NCI-H2081 (cell line): ENCODE measurements around the gene ZNF529.
"Not testable (repeated sequence)": the region's sequence is repeated elsewhere in the genome, so short reads cannot be mapped to it uniquely, and the experiment has no call there.

Experiments used
- DNase-seq, 2 experiments: peaks; one replicate each; lab custom pipeline; 2025; lab: John Stamatoyannopoulos, UW

Gene ZNF529

GRCh38 chr19:36573020-36573894 is at the start of gene ZNF529:
TSS of gene ZNF529 (minus strand) at chr19:36573292. CDS start at chr19:36572346, 946 bp downstream.
- peak; percentile 63 to 88 for DNase-seq

GRCh38 chr19:36605877-36606478 is 32.9 kb upstream of the ZNF529 start:
- no peak for DNase-seq

- peak; percentile 56 to 70 for DNase-seq
These were observed 32.2 kb upstream of the ZNF529 start, which contains the start of gene ZNF382 for GRCh38 chr19:36605101-36605876. TSS of gene ZNF382 (plus strand) at chr19:36605313. CDS start at chr19:36609915, 4,602 bp downstream.

GRCh38 chr19:36604656-36605100 is 31.6 kb upstream of the ZNF529 start:
- DNase-seq = peak; percentile 34 to 57

- DNase-seq = not testable (repeated sequence)
These were observed 29.6 kb upstream of the ZNF529 start for GRCh38 chr19:36602681-36603080.

- no peak for DNase-seq
These were observed 6.2 kb upstream of the ZNF529 start for GRCh38 chr19:36579255-36579654.

GRCh38 chr19:36577271-36577996 is 4.3 kb upstream of the ZNF529 start:
- DNase-seq = no peak

GRCh38 chr19:36574741-36575140 is 1.6 kb upstream of the ZNF529 start:
- no peak for DNase-seq

GRCh38 chr19:36573895-36574720 is 1.0 kb upstream of the ZNF529 start:
- no peak for DNase-seq

GRCh38 chr19:36572593-36573019 is 486 bp downstream of the ZNF529 start:
- DNase-seq = no peak

GRCh38 chr19:36564391-36564790 is 8.7 kb downstream of the ZNF529 start:
- DNase-seq = no peak

GRCh38 chr19:36547001-36547732 is 25.9 kb downstream of the ZNF529 start:
- DNase-seq = no peak

GRCh38 chr19:36528921-36529518 is 44.1 kb downstream of the ZNF529 start:
- DNase-seq = peak in 1 of 2 experiments; percentile 51

- peak; percentile 84 to 92 for DNase-seq
These were observed 44.7 kb downstream of the ZNF529 start, which contains the start of gene ZNF260 for GRCh38 chr19:36528194-36528920. TSS of gene ZNF260 (minus strand) at chr19:36528271. CDS start at chr19:36515238, 13,033 bp downstream.

GRCh38 chr19:36527873-36528193 is 45.3 kb downstream of the ZNF529 start:
- DNase-seq = no peak

GRCh38 chr19:36527341-36527740 is 45.8 kb downstream of the ZNF529 start:
- no peak for DNase-seq

GRCh38 chr19:36526581-36526980 is 46.5 kb downstream of the ZNF529 start:
- no peak for DNase-seq

GRCh38 chr19:36524617-36525016 is 48.5 kb downstream of the ZNF529 start:
- DNase-seq = no peak
